WERI-Rb-1 (cell line): ENCODE data around the gene LPCAT3.
"Not testable (repeated sequence)": the region's sequence is repeated elsewhere in the genome, so short reads cannot be mapped to it uniquely, and the experiment has no call there.

Experiments used
- DNase-seq: peaks from one replicate; pipeline ENCODE4 v3.0.0-alpha.2; 2020
- H3K27ac ChIP-seq: fragments of 250-450 bp; sonication (Bioruptor Pico); 2 replicates; pipeline ENCODE4 v1.5.1; 2020; ENCODE audit warnings: mild to moderate bottlenecking, moderate library complexity
- H3K27me3 ChIP-seq: fragments of 250-450 bp; sonication (Bioruptor Pico); 2 replicates; pipeline ENCODE4 v1.5.1; 2021; ENCODE audit warnings: mild to moderate bottlenecking, low read depth, moderate library complexity; ENCODE audit not compliant: insufficient read depth, severe bottlenecking
- H3K36me3 ChIP-seq: fragments of 250-450 bp; sonication (Bioruptor Pico); 2 replicates; pipeline ENCODE4 v1.5.1; 2020; ENCODE audit warnings: mild to moderate bottlenecking, moderate library complexity
- H3K4me3 ChIP-seq: 2 replicates; pipeline ENCODE4 v1.5.1; 2011; ENCODE audit warnings: low read depth, mild to moderate bottlenecking, control low read depth, low read length
- H3K9me3 ChIP-seq: fragments of 250-450 bp; sonication (Bioruptor Pico); 2 replicates; pipeline ENCODE4 v1.5.1; 2021; ENCODE audit warnings: mild to moderate bottlenecking, moderate library complexity; ENCODE audit not compliant: severe bottlenecking
- CTCF ChIP-seq: IDR thresholded peaks from 2 replicates; pipeline ENCODE4 v1.5.1; 2011; ENCODE audit warnings: low read depth, mild to moderate bottlenecking, control low read depth, inconsistent platforms, low read length

The LPCAT3 gene

GRCh38 chr12:7012024-7012607 is 6.2 kb downstream of the LPCAT3 start:
- no peaks in the 10 kb centered on the region for H3K27me3 ChIP-seq
- TF ChIP-seq CTCF, result no peak
- no peak overlapping the region for H3K4me3 ChIP-seq
- H3K9me3 ChIP-seq, result no peaks in the 10 kb centered on the region
- DNase-seq, result no peak
- H3K27ac ChIP-seq, result no peak overlapping the region
- H3K36me3 ChIP-seq, result peaks cover 6% of the 10 kb centered on the region

DNA sequence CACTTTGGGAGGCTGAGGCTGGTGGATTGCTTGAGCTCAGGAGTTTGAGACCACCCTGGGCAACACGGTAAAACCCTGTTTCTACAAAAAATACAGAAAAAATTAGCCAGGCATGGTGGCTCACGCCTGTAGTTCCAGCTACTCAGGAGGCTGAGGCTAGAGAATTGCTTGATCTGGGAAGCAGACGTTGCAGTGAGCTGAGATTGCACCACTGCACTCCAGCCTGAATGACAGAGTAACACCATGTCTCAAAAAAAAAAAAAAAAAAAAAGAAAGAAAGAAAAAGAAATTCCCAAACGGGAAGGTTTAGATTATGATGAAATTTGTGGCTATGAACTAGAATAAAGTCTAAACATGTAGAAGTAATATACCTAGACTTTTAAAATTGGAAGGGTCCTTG is 6.9 kb downstream of the LPCAT3 start:
- not testable (repeated sequence) for H3K4me3 ChIP-seq, DNase-seq, H3K27me3 ChIP-seq, H3K27ac ChIP-seq, H3K9me3 ChIP-seq, H3K36me3 ChIP-seq

DNA sequence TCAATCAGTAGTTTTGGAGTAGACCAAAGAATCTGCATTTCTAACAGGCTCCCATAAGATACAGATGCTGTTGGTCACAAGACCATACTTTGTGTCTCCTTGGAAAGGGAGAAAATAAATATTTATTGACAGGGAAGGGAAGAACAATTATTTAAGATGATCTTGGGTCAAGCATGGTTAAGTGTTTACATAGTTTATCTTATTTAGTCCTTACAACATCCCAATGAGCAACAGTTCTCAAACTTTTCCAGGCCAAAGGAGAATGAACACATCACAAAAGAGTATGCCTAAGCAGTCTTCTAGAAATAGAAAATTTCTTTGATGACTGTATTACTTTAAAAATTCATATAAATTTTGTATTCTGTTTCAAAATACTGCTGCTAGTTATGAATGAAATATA is 8.8 kb downstream of the LPCAT3 start:
- no peak overlapping the region for H3K4me3 ChIP-seq
- H3K36me3 ChIP-seq, result no peaks in the 10 kb centered on the region; the same call in none of the 2 replicates
- no peak overlapping the region for H3K27ac ChIP-seq
- H3K9me3 ChIP-seq, result no peaks in the 10 kb centered on the region
- no peaks in the 10 kb centered on the region for H3K27me3 ChIP-seq
- TF ChIP-seq CTCF, result no peak
- DNase-seq, result no peak

- Histone ChIP-seq H3K4me3 (no peak overlapping the region), H3K36me3 (no peaks in the 10 kb centered on the region; the same call in none of the 2 replicates), H3K27ac (no peak overlapping the region), H3K9me3 (no peaks in the 10 kb centered on the region), H3K27me3 (no peaks in the 10 kb centered on the region)
- no peak for DNase-seq
- no peak for TF ChIP-seq CTCF
Observed at GRCh38 chr12:7008864-7009263, 9.4 kb downstream of the LPCAT3 start.

DNA sequence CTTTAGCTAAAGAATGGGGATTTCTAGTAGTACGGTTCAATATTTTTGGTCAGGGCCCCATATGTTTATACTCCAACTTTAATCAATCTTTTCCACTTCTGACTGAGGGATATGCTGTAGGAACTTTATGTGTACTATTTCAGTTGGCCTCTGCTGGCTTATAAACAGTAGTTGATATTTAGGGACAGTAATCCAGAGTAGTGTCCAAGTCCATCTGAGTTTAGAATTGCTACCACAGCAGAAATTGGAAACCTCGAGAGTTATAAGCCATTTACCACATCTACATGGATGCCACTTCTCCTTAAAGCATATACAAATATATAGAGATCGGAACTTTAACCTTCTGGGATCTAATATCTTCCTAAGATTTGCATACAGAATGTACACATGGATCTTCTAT is 11.6 kb downstream of the LPCAT3 start:
- TF ChIP-seq CTCF, result no peak
- H3K36me3 ChIP-seq, result no peaks in the 10 kb centered on the region; the same call in 1 of the 2 replicates
- H3K27me3 ChIP-seq, result no peaks in the 10 kb centered on the region
- H3K4me3 ChIP-seq, result no peak overlapping the region
- no peak for DNase-seq
- H3K9me3 ChIP-seq, result no peaks in the 10 kb centered on the region
- no peak overlapping the region for H3K27ac ChIP-seq

GRCh38 chr12:7005311-7005710 is 13.0 kb downstream of the LPCAT3 start:
- no peak for TF ChIP-seq CTCF
- no peaks in the 10 kb centered on the region for H3K27me3 ChIP-seq
- H3K36me3 ChIP-seq, result no peaks in the 10 kb centered on the region; the same call in 1 of the 2 replicates
- no peaks in the 10 kb centered on the region for H3K9me3 ChIP-seq
- H3K4me3 ChIP-seq, result no peak overlapping the region
- DNase-seq, result no peak
- no peak overlapping the region for H3K27ac ChIP-seq
